GM18505 (cell line): Measurements from ENCODE around the gene APOBEC3B.

Experiments used
- ATAC-seq: cut with Tn5 transposase; IDR thresholded peaks from one replicate; pipeline ENCODE4 v1.9.1; 2021; ENCODE audit not compliant: unreplicated experiment
- POLR2A ChIP-seq: IDR thresholded peaks from 4 replicates; pipeline ENCODE4 v1.6.1; 2011; ENCODE audit warnings: borderline replicate concordance; ENCODE audit not compliant: insufficient read depth, insufficient read length; ENCODE audit errors: extremely low read depth

The APOBEC3B gene

DNA sequence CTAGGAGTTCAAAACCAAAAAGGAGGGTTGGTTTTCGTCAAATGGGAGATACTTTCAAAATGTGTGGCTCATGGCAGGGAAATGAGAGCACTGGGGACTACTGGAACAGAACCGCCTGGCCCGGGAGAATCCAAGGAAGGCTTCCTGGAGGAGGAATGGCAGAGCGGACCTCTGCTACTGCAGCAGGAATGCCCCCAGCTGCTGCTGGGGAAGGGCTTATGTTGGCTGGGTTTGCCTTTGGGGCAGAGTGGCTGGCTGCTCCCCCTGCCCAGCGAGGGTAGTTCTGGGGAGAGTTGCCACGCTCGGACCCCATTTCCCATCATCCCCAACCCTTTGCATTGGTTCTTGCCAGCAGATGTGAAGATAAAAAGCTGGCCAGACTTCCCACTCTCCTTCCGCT, 35.4 kb upstream of the APOBEC3B start:
- no peak for ATAC-seq
- TF ChIP-seq POLR2A: no peak

DNA sequence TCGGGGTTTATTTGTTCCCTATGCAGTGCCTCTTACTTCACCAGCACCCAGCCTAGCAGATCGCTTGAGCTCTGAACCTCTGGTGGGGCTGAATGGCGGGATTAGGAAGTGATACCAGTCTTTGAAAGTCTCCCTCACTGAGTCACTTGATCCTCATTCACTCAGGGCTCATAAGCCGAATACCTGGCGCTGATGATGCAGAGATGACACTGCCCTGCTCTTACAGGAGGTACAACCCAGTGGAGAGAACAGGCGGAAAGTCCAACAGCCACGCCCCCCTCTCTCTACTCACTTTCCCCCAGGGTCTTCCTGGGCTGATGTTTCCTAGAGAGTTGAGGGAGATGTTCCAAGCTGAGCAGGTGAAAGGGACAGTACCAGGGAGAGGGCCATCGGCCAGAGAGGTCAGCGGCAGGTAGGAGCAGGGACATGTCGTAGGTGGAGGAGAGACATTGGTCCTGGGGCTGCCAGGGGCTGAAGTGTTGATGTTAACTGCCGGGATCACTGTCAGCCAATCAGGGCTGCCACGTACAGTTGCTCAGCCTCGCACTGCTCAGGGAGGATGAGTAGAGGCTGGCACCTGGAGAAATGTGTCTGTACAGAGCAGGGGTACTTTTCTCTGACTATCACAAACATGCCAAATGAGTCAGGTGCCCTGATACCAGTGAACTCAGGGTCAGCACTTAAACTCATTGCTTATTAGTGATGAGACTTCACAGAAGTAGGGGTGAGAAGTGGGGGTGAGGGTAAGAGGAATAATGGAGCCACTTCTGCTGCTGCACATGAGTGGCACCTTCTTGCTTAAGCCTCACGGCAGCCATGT, 34.6 kb upstream of the APOBEC3B start:
- TF ChIP-seq POLR2A: no peak
- no peak for ATAC-seq

DNA sequence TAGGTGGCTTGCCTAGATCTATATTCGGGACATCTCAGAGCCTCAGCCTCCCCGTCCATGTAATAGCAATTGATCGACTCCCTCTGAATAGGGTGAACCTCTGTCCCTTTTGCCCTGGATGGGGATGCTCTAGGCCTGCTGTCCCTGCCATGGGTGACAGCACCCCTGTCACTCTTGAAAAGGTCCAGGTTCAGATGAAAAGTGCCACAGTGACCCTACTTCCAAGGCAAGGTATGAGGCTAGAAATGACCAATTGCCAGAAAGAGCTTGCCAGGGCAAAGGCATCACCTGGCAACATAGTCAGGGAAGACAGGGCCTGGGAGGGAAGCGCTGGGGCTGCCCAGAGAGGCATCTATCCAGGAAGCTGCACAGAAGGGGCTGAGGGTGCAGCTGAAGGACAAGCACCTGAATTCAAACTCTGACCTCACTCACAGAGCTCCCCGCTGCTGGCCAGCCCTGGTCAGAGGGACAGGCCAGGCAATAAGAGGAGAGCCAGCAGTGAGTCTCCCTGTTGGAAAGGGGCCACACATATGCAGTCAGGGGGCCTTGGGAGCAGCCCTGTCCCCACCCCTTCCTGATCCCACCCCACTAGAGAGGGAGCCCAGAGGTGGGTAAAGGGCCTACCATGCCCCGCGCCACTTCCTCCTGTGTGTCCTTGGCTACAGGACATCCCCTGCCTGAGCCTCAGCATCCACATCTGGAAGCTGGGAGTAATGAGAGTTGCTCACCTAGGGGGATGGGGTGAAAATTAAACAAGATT, 33.8 kb upstream of the APOBEC3B start:
- TF ChIP-seq POLR2A: no peak
- no peak for ATAC-seq

- ATAC-seq: no peak
- no peak for TF ChIP-seq POLR2A
These were observed 32.2 kb upstream of the APOBEC3B start for GRCh38 chr22:38949889-38950405.

GRCh38 chr22:38950527-38951295, 31.4 kb upstream of the APOBEC3B start:
- ATAC-seq: no peak
- TF ChIP-seq POLR2A: no peak

- no peak for ATAC-seq
- no peak for TF ChIP-seq POLR2A
These were observed 30.4 kb upstream of the APOBEC3B start for GRCh38 chr22:38951734-38952133.

- no peak for ATAC-seq
- no peak for TF ChIP-seq POLR2A
These were observed 29.7 kb upstream of the APOBEC3B start for GRCh38 chr22:38952281-38952993.

GRCh38 chr22:38953091-38953490, 29.1 kb upstream of the APOBEC3B start:
- no peak for TF ChIP-seq POLR2A
- ATAC-seq: no peak

- ATAC-seq: peak; percentile 51
- peak; percentile 72 for TF ChIP-seq POLR2A
These were observed 28.4 kb upstream of the APOBEC3B start for GRCh38 chr22:38953577-38954413.

DNA sequence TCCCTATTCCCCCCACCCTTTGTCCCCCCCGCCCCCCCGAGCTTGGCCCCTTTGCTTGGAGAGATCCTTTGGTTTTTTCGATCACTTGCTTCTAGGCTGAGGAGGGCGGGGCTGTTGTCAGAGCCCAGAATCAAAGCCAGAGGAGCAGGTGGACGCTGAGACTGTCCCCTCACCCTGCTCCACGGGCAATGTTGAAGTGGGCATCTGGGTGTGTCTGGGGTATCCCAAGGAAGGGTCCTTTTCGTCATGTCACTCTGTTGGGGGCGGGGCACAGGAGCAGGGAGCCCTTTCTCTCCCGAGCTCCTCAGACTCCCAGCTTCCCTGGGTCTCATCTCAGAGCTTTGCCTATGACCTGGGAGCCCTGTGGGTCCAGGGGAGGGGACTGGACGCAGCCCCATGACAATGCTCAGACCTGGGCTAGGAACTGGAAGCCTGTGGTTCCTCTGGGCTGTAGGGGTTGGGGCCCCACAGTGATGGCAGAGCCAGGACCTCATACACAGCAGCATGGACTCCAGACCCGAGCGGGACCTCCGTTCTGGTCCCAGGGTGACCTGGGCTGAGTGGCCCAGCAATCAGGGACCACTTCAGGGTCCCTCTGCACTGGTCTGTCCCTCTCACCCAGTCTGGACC, 27.6 kb upstream of the APOBEC3B start:
- TF ChIP-seq POLR2A: no peak
- ATAC-seq: no peak

DNA sequence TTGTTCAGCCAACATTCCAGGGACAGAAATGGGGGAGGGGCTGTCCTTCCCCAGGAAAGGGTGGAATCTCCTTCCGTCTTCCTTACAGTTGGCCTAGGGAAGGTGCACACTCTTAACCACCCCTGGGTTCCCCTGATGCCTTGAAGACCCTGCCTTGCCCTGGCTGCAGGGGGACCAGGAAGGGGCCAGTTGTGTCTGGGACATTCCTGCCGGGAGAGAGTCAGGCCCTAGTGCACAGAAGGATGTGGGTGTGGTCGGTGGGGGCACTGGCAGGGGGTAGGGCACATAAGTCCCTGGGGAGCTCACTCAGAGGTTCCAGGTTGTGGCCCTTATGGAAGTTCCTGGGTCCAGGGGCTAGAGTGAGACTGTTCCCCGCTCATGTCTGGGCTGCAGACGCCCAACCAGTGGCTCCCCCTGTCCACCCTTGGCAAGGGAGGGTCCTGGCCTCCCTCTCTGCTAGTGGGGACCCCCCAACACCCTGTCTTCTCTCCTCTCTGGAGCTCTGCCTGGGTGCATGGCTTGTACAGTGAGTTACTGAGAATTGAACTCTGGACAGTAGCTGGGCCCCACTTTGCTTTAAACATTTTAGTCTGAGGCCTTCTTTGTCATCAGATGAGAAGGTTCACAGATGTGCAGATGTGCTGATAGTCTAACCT, 26.8 kb upstream of the APOBEC3B start:
- no peak for ATAC-seq
- TF ChIP-seq POLR2A: no peak

GRCh38 chr22:38955926-38956325, 26.2 kb upstream of the APOBEC3B start:
- ATAC-seq: no peak
- TF ChIP-seq POLR2A: no peak

GRCh38 chr22:38956551-38956950, 25.6 kb upstream of the APOBEC3B start:
- ATAC-seq: no peak
- no peak for TF ChIP-seq POLR2A
